HepG2 (cell line): ENCODE data around the gene APOD. TPM values are rescaled to one million over a fixed set of nuclear protein-coding genes. Genes with fewer than 3 reads are reported as not detected.

Source experiments
- MATR3 ChIP-seq: sonication (generic); formaldehyde crosslinking; IDR thresholded peaks from 2 replicates; pipeline ENCODE4 v1.4.0; 2020; ENCODE audit warnings: missing genetic modification reagents
- PAWR ChIP-seq: sonication (generic); formaldehyde crosslinking; IDR thresholded peaks from 2 replicates; pipeline ENCODE4 v1.4.0; 2020; ENCODE audit warnings: missing genetic modification reagents, mild to moderate bottlenecking, borderline replicate concordance
- REXO4 ChIP-seq: sonication (generic); formaldehyde crosslinking; IDR thresholded peaks from 2 replicates; pipeline ENCODE4 v1.8.0; 2022; ENCODE audit warnings: missing genetic modification reagents, mild to moderate bottlenecking, borderline replicate concordance
- SRY ChIP-seq: sonication (generic); formaldehyde crosslinking; IDR thresholded peaks from 2 replicates; pipeline ENCODE4 v1.8.0; 2022; ENCODE audit warnings: mild to moderate bottlenecking, missing genetic modification reagents
- TCF12 ChIP-seq, 2 experiments: fragments of 450-650 bp in 1 of 2; sonication (generic) in 1 of 2; formaldehyde crosslinking in 1 of 2; IDR thresholded peaks; 2 replicates each; pipeline versions ENCODE4 v1.6.1 to v1.8.0; 2017 to 2022; ENCODE audit warnings: antibody characterized with exemption in 1 of 2, mild to moderate bottlenecking in 1 of 2, missing genetic modification reagents in 1 of 2, moderate library complexity in 1 of 2
- TCF7L2 ChIP-seq: IDR thresholded peaks from 2 replicates; pipeline ENCODE4 v1.6.1; 2011; ENCODE audit warnings: mild to moderate bottlenecking, low read depth, low read length, moderate library complexity
- ZNF556 ChIP-seq: sonication (generic); formaldehyde crosslinking; IDR thresholded peaks from 2 replicates; pipeline ENCODE4 v1.4.0; 2020; ENCODE audit warnings: mild to moderate bottlenecking, missing genetic modification reagents, borderline replicate concordance
- ZNF746 ChIP-seq: sonication (generic); formaldehyde crosslinking; IDR thresholded peaks from 2 replicates; pipeline ENCODE4 v1.8.0; 2022; ENCODE audit warnings: mild to moderate bottlenecking, missing genetic modification reagents
- polyA plus RNA-seq, 8 experiments: library from polyadenylated mRNA; depleted of rRNA in 3 of 8; stranded (reverse) in 7 of 8; unstranded in 1 of 8; fragments of >200 nt; fragmentation: Illumina TruSeq in 4 of 8; extraction: Trizol in 4 of 8; gene quantifications; 2 replicates each; pipeline versions ENCODE4 v1.2.1 to v1.2.3, GENCODE V29; 2011 to 2016; ENCODE audit warnings: low read depth in 4 of 8, missing spikeins in 1 of 8, mixed read lengths in 1 of 8; ENCODE audit not compliant: insufficient read depth in 1 of 8
- total RNA-seq, 5 experiments: library from RNA; depleted of rRNA; stranded (reverse); fragments of >200 nt; fragmentation: Illumina TruSeq; extraction: Trizol; gene quantifications; 2 replicates each; pipeline ENCODE4 v1.2.3, GENCODE V29; 2016; ENCODE audit warnings: low read depth in 1 of 5
- TF ChIP-seq, protein P1 (sequence below), 2 experiments: sonication (generic) in 1 of 2; formaldehyde crosslinking in 1 of 2; IDR thresholded peaks; 2 replicates each; pipeline versions ENCODE4 v1.5.1 to v1.6.1; 2011 to 2020; ENCODE audit warnings: borderline replicate concordance in 1 of 2, low read depth in 1 of 2, low read length in 1 of 2, mild to moderate bottlenecking in 1 of 2, missing genetic modification reagents in 1 of 2, moderate library complexity in 1 of 2
- TF ChIP-seq, protein P2 (sequence below): sonication (generic); formaldehyde crosslinking; IDR thresholded peaks from 2 replicates; pipeline ENCODE4 v1.4.0; 2020; ENCODE audit warnings: missing genetic modification reagents
- TF ChIP-seq, protein P3 (sequence below), 2 experiments: sonication (generic) in 1 of 2; formaldehyde crosslinking in 1 of 2; IDR thresholded peaks; 2 replicates each; pipeline versions ENCODE4 v1.4.0 to v1.6.1; 2016 to 2020; ENCODE audit warnings: borderline replicate concordance in 1 of 2, low read depth in 1 of 2, mild to moderate bottlenecking in 1 of 2, missing genetic modification reagents in 1 of 2
- TF ChIP-seq, protein P4 (sequence below): IDR thresholded peaks from 2 replicates; pipeline ENCODE4 v1.6.1; 2016
- TF ChIP-seq, protein P5 (sequence below): sonication (generic); formaldehyde crosslinking; IDR thresholded peaks from 2 replicates; pipeline ENCODE4 v1.4.0; 2020; ENCODE audit warnings: missing genetic modification reagents

The APOD gene
- total and polyA plus RNA-seq, 2 of the 13 experiments (the other 11 are each of a cell fraction or from before 2014, with no cell fraction given) = not detected

DNA sequence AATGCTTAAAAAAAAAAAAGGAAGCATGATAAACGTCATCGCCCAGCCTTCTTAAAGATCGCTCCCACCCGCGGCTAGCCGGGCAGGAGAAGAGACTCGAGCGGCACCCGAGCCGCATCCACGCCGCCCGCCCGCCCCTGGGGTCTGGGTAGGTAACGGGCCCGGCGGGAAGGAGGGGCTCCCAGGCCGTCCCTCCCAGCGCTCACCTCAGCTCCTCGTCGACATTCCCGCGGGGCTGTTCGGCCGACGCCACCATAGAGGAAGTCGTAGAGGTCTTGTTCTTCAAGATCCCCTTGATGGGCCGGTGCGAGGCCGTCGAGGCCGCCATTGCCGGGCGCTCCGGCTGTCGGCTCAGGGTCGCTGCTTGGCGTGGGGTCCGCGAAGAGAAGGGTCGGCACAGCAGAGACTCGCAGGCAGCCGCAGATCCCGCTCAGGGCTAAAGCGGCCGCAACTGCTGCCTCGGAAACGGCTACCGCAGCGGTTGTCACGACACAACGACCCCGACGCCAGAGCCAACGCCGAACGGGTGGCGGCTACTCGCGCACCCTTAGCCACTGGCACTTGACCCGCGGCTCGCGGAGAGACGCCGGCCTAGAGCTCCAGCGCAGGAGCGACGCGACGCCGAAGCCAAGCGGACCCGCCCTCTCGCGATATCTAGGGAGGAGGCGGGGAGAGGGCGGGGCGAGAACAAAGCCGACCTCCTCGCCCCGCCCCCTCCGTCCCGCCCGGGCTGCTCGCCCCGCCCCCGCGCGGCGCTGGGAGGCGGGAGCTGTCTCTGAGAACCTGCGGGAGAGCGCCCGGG, 40.8 kb downstream of the APOD start, which contains the start of gene PPP1R2 (continued):
- TF ChIP-seq, protein P1, sequence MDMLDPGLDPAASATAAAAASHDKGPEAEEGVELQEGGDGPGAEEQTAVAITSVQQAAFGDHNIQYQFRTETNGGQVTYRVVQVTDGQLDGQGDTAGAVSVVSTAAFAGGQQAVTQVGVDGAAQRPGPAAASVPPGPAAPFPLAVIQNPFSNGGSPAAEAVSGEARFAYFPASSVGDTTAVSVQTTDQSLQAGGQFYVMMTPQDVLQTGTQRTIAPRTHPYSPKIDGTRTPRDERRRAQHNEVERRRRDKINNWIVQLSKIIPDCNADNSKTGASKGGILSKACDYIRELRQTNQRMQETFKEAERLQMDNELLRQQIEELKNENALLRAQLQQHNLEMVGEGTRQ (IDR thresholded peaks at IDR 0.05; ENCODE audit: low read depth, low read length) = no peak
- TF ChIP-seq, protein P1 (CRISPR knock-in tag; IDR thresholded peaks at IDR 0.05; ENCODE audit: borderline replicate concordance) = no peak
- no peak for TF ChIP-seq PAWR
- TF ChIP-seq, protein P2, sequence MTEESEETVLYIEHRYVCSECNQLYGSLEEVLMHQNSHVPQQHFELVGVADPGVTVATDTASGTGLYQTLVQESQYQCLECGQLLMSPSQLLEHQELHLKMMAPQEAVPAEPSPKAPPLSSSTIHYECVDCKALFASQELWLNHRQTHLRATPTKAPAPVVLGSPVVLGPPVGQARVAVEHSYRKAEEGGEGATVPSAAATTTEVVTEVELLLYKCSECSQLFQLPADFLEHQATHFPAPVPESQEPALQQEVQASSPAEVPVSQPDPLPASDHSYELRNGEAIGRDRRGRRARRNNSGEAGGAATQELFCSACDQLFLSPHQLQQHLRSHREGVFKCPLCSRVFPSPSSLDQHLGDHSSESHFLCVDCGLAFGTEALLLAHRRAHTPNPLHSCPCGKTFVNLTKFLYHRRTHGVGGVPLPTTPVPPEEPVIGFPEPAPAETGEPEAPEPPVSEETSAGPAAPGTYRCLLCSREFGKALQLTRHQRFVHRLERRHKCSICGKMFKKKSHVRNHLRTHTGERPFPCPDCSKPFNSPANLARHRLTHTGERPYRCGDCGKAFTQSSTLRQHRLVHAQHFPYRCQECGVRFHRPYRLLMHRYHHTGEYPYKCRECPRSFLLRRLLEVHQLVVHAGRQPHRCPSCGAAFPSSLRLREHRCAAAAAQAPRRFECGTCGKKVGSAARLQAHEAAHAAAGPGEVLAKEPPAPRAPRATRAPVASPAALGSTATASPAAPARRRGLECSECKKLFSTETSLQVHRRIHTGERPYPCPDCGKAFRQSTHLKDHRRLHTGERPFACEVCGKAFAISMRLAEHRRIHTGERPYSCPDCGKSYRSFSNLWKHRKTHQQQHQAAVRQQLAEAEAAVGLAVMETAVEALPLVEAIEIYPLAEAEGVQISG = no peak; the same call in 1 of the 2 replicates
- TF ChIP-seq, protein P3, sequence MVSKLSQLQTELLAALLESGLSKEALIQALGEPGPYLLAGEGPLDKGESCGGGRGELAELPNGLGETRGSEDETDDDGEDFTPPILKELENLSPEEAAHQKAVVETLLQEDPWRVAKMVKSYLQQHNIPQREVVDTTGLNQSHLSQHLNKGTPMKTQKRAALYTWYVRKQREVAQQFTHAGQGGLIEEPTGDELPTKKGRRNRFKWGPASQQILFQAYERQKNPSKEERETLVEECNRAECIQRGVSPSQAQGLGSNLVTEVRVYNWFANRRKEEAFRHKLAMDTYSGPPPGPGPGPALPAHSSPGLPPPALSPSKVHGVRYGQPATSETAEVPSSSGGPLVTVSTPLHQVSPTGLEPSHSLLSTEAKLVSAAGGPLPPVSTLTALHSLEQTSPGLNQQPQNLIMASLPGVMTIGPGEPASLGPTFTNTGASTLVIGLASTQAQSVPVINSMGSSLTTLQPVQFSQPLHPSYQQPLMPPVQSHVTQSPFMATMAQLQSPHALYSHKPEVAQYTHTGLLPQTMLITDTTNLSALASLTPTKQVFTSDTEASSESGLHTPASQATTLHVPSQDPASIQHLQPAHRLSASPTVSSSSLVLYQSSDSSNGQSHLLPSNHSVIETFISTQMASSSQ (IDR thresholded peaks at IDR 0.05; ENCODE audit: low read depth) = no peak
- TF ChIP-seq, protein P3 (CRISPR knock-in tag; IDR thresholded peaks at IDR 0.05; ENCODE audit: borderline replicate concordance) = no peak
- TF ChIP-seq REXO4 = no peak
- TF ChIP-seq MATR3 (CRISPR knock-in tag) = no peak
- TF ChIP-seq, protein P4, sequence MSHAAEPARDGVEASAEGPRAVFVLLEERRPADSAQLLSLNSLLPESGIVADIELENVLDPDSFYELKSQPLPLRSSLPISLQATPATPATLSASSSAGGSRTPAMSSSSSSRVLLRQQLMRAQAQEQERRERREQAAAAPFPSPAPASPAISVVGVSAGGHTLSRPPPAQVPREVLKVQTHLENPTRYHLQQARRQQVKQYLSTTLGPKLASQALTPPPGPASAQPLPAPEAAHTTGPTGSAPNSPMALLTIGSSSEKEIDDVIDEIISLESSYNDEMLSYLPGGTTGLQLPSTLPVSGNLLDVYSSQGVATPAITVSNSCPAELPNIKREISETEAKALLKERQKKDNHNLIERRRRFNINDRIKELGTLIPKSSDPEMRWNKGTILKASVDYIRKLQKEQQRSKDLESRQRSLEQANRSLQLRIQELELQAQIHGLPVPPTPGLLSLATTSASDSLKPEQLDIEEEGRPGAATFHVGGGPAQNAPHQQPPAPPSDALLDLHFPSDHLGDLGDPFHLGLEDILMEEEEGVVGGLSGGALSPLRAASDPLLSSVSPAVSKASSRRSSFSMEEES (CRISPR knock-in tag) = 0 out of 2 replicates have a peak, but pooled peaks have one; percentile 42
- TF ChIP-seq ZNF746 (CRISPR knock-in tag) = peak; percentile 76; the same call in 1 of the 2 replicates
- no peak for TF ChIP-seq TCF7L2
- no peak for TF ChIP-seq TCF12 (IDR thresholded peaks at IDR 0.05)
- 0 out of 2 replicates have a peak, but pooled peaks have one; percentile 77 for TF ChIP-seq TCF12 (CRISPR knock-in tag; IDR thresholded peaks at IDR 0.05)
- TF ChIP-seq SRY (CRISPR knock-in tag) = peak; percentile 91; the same call in 1 of the 2 replicates
- TF ChIP-seq, protein P5, sequence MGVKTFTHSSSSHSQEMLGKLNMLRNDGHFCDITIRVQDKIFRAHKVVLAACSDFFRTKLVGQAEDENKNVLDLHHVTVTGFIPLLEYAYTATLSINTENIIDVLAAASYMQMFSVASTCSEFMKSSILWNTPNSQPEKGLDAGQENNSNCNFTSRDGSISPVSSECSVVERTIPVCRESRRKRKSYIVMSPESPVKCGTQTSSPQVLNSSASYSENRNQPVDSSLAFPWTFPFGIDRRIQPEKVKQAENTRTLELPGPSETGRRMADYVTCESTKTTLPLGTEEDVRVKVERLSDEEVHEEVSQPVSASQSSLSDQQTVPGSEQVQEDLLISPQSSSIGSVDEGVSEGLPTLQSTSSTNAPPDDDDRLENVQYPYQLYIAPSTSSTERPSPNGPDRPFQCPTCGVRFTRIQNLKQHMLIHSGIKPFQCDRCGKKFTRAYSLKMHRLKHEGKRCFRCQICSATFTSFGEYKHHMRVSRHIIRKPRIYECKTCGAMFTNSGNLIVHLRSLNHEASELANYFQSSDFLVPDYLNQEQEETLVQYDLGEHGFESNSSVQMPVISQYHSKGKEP (CRISPR knock-in tag) = no peak
- no peak for TF ChIP-seq ZNF556 (CRISPR knock-in tag)
